Natural killer cell (primary cell): ENCODE results near the gene ZNF521. TPM values are rescaled to one million over a fixed set of nuclear protein-coding genes. Genes with fewer than 3 reads are reported as not detected.

Experiments used
- ATAC-seq, 3 donors: fragments of 150-1000 bp in 2 of 3; fragments of 200-7000 bp in 1 of 3; cut with Tn5 transposase; 1 replicate in 1 of 3; 2 replicates in 2 of 3; pipeline ENCODE4 v1.10.0; 2021; ENCODE audit warnings: mild to moderate bottlenecking in 2 of 3, moderate library complexity in 2 of 3
- DNase-seq, 2 donors: peaks; one replicate each; pipeline versions ENCODE4 v3.0.0 to v3.0.0-alpha.2; 2013 to 2021; ENCODE audit warnings: mixed read lengths in 1 of 2
- H3K27ac ChIP-seq: one replicate; pipeline ENCODE4 v1.5.1; 2013; ENCODE audit warnings: mild to moderate bottlenecking, low read length
- H3K27me3 ChIP-seq: one replicate; pipeline ENCODE4 v1.6.1; 2013; ENCODE audit warnings: low read length; ENCODE audit not compliant: control insufficient read depth, insufficient read depth
- H3K36me3 ChIP-seq: one replicate; pipeline ENCODE4 v1.6.1; 2013; ENCODE audit warnings: low read length; ENCODE audit not compliant: control insufficient read depth, insufficient read depth
- H3K4me1 ChIP-seq: one replicate; pipeline ENCODE4 v1.6.1; 2013; ENCODE audit warnings: low read length; ENCODE audit not compliant: control insufficient read depth, insufficient read depth
- H3K4me3 ChIP-seq: one replicate; pipeline ENCODE4 v1.5.1; 2013; ENCODE audit warnings: low read length
- H3K9me3 ChIP-seq: one replicate; pipeline ENCODE4 v1.6.1; 2013; ENCODE audit warnings: low read length; ENCODE audit not compliant: control insufficient read depth, insufficient read depth
- H3K27ac Mint-ChIP-seq, 2 donors: one replicate each; pipeline ENCODE4 v1.8.0; 2022; ENCODE audit warnings: mild to moderate bottlenecking in 2 of 2, mixed read lengths in 2 of 2, moderate library complexity in 1 of 2
- H3K27me3 Mint-ChIP-seq, 2 donors: one replicate each; pipeline ENCODE4 v1.8.0; 2022; ENCODE audit warnings: low read depth in 2 of 2, mixed read lengths in 2 of 2
- H3K36me3 Mint-ChIP-seq: one replicate; pipeline ENCODE4 v1.8.0; 2022; ENCODE audit warnings: mixed read lengths
- H3K4me1 Mint-ChIP-seq, 2 donors: one replicate each; pipeline ENCODE4 v1.8.0; 2022; ENCODE audit warnings: mixed read lengths in 2 of 2
- H3K4me3 Mint-ChIP-seq: one replicate; pipeline ENCODE4 v1.8.0; 2022; ENCODE audit warnings: mild to moderate bottlenecking, moderate library complexity, mixed read lengths
- H3K9me3 Mint-ChIP-seq, 2 donors: one replicate each; pipeline ENCODE4 v1.8.0; 2022; ENCODE audit warnings: mixed read lengths in 2 of 2
- CTCF ChIP-seq: fragments of 200-600 bp; IDR thresholded peaks from one replicate; pipeline ENCODE4 v1.8.0; 2022; ENCODE audit warnings: antibody characterized with exemption
- WGBS: methylation state at CpG from one replicate; pipeline ENCODE4 v1.1.7; 2013; ENCODE audit warnings: missing lambda C conversion rate; ENCODE audit not compliant: insufficient coverage; 5-methylcytosine and 5-hydroxymethylcytosine counted together
- intact Hi-C: fragments of 100-400 bp; cut with micrococcal nuclease; formaldehyde crosslinking; loops from one replicate; pipeline ENCODE4 v1.14.2; 2022
- total RNA-seq, 4 donors: library from RNA; stranded (reverse); fragments of 120-200 nt in 1 of 4; gene quantifications; one replicate each; pipeline versions ENCODE4 v1.2.3 to v1.2.4, GENCODE V29; 2013 to 2022

The ZNF521 gene
- total RNA-seq, 3 donors from 2014 or later (not counting 1 experiment from before 2014, with no cell fraction given): 0.19 to 3.5 (median 0.54) TPM

- Mint-ChIP-seq H3K36me3 (no peaks in the 10 kb centered on the region), H3K27ac (no peak overlapping the region), H3K4me3 (no peak overlapping the region), H3K27me3 (peaks cover 0 to 4% of the 10 kb centered on the region in 2 donors), H3K4me1 (peaks cover 0 to 5% of the 10 kb centered on the region in 2 donors), H3K9me3 (no peaks in the 10 kb centered on the region)
- no peaks in the 10 kb centered on the region for H3K9me3 ChIP-seq
- no peaks in the 10 kb centered on the region for H3K27me3 ChIP-seq
- 91% methylated on average over 23 of the region's 23 CpGs for WGBS
- no peak for ATAC-seq
- no peaks in the 10 kb centered on the region for H3K36me3 ChIP-seq
- intact Hi-C loops: no loop called here
- no peak overlapping the region for H3K4me3 ChIP-seq
- TF ChIP-seq CTCF: no peak
- no peaks in the 10 kb centered on the region for H3K4me1 ChIP-seq
- H3K27ac ChIP-seq: no peak overlapping the region
- no peak for DNase-seq
Measured at GRCh38 chr18:25223899-25224886, 127.8 kb downstream of the ZNF521 start.

- no peak for ATAC-seq
- no peaks in the 10 kb centered on the region for H3K9me3 ChIP-seq
- intact Hi-C loops: no loop called here
- TF ChIP-seq CTCF: no peak
- H3K27ac ChIP-seq: no peak overlapping the region
- peaks cover 0 to 5% of the 10 kb centered on the region in 2 donors for H3K4me1 Mint-ChIP-seq
- no peak overlapping the region for H3K4me3 Mint-ChIP-seq
- H3K27me3 Mint-ChIP-seq: peaks cover 0 to 1% of the 10 kb centered on the region in 2 donors
- H3K36me3 Mint-ChIP-seq: no peaks in the 10 kb centered on the region
- no peak overlapping the region for H3K27ac Mint-ChIP-seq
- no peaks in the 10 kb centered on the region for H3K4me1 ChIP-seq
- H3K9me3 Mint-ChIP-seq: no peaks in the 10 kb centered on the region
- no peaks in the 10 kb centered on the region for H3K27me3 ChIP-seq
- no peaks in the 10 kb centered on the region for H3K36me3 ChIP-seq
- DNase-seq: no peak
- H3K4me3 ChIP-seq: no peak overlapping the region
- WGBS: 42% methylated on average over 2 of the region's 2 CpGs
Measured at GRCh38 chr18:25223211-25223610, 128.8 kb downstream of the ZNF521 start.

GRCh38 chr18:25222648-25223047 lies 129.3 kb downstream of the ZNF521 start:
- ATAC-seq: no peak
- Mint-ChIP-seq H3K9me3 (no peaks in the 10 kb centered on the region), H3K27ac (no peak overlapping the region), H3K36me3 (no peaks in the 10 kb centered on the region), H3K4me1 (peaks cover 0 to 5% of the 10 kb centered on the region in 2 donors), H3K27me3 (peaks cover 0 to 4% of the 10 kb centered on the region in 2 donors), H3K4me3 (no peak overlapping the region)
- Histone ChIP-seq H3K27me3 (no peaks in the 10 kb centered on the region), H3K36me3 (no peaks in the 10 kb centered on the region), H3K4me1 (no peaks in the 10 kb centered on the region), H3K4me3 (no peak overlapping the region), H3K9me3 (no peaks in the 10 kb centered on the region), H3K27ac (no peak overlapping the region)
- WGBS: 96% methylated on average over 3 of the region's 4 CpGs
- no peak for DNase-seq
- no peak for TF ChIP-seq CTCF
- intact Hi-C loops: no loop called here
